AG09319 (cell line): ENCODE measurements around the gene NEK9.

Experiments
- DNase-seq: peaks from one replicate; pipeline ENCODE4 v3.0.0-alpha.2; 2010; ENCODE audit warnings: low read depth; ENCODE audit errors: extremely low read depth
- TF ChIP-seq, protein P1 (sequence below): IDR thresholded peaks from 2 replicates; pipeline ENCODE4 v1.5.1; 2011; ENCODE audit warnings: low read depth, mild to moderate bottlenecking, inconsistent platforms, low read length, moderate library complexity

Gene NEK9

DNA sequence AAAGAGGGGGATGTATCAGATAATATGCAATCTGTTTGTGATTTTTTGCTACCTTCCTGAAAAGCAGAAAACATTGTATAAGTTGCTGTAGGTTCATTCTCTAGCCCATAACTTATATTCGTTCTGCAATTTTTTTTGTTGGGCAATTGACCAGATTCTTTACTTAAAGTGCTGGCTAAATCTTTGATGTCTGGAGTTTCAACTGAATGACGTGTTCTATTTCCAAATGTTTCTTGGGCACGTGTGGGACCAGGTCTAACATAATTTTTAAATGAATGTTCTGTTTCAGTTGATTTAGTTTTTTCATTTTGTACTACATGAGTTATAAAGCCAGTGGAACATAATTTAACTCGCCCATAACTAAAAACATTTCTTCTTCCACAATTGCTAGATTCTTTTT is 79.3 kb downstream of the NEK9 start:
- DNase-seq: no peak
- TF ChIP-seq, protein P1, sequence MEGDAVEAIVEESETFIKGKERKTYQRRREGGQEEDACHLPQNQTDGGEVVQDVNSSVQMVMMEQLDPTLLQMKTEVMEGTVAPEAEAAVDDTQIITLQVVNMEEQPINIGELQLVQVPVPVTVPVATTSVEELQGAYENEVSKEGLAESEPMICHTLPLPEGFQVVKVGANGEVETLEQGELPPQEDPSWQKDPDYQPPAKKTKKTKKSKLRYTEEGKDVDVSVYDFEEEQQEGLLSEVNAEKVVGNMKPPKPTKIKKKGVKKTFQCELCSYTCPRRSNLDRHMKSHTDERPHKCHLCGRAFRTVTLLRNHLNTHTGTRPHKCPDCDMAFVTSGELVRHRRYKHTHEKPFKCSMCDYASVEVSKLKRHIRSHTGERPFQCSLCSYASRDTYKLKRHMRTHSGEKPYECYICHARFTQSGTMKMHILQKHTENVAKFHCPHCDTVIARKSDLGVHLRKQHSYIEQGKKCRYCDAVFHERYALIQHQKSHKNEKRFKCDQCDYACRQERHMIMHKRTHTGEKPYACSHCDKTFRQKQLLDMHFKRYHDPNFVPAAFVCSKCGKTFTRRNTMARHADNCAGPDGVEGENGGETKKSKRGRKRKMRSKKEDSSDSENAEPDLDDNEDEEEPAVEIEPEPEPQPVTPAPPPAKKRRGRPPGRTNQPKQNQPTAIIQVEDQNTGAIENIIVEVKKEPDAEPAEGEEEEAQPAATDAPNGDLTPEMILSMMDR: no peak

DNA sequence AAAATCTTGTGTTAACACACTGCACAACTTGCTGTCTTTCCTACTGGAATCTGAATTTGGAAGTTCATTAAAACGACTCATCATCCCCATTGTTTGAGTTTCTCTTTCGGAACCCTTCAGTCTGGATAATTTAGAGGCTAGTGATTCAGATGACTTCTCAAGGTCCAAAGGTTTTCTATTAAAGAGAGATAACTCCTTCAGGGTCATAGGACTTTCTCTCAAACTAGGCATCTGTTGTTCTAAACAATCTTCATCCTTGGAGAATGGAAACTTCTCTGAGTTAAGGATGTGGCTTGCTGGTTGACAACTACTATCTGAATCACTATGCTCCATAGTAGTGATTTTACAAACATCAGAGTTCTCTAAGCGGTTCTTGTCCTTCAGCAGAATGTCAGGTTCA is 79.9 kb downstream of the NEK9 start:
- TF ChIP-seq, protein P1: no peak
- no peak for DNase-seq

DNA sequence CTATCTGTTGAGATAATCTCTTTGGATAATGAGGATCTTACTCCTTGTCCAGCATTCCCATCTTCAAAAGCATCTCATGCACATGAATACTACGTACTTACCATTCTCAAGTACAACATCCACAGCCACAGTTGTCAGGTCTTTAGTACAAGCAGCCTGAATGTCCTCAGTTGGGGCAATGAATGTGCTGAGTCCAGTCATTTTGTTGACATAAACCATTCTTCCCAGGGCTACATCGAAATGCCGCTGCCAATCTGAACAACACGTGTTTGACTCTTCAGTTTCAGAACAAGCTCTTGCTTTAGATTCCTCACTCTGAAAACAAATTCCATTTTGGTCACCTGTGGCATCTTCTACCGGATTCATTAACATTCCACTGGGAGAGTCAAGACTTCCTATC is 80.6 kb downstream of the NEK9 start:
- TF ChIP-seq, protein P1: no peak
- DNase-seq: no peak

DNA sequence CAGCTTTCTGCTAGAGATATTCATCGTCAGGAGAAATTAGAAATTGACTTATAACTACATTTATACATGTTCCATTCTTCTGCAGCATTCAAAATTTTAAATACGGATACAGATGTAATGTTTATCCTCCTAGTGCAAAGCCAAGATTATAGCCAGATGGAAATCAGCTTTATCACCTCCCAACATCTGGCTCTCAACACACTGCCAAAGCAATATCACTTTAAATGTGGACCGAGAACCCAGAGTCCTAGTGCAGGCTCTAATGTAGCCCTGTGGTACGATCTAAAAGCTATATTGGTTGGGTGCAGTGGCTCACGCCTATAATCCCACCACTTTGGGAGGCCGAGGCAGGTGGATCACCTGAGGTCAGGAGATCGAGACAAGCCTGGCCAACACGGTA is 82.1 kb downstream of the NEK9 start:
- TF ChIP-seq, protein P1: no peak
- no peak for DNase-seq

DNA sequence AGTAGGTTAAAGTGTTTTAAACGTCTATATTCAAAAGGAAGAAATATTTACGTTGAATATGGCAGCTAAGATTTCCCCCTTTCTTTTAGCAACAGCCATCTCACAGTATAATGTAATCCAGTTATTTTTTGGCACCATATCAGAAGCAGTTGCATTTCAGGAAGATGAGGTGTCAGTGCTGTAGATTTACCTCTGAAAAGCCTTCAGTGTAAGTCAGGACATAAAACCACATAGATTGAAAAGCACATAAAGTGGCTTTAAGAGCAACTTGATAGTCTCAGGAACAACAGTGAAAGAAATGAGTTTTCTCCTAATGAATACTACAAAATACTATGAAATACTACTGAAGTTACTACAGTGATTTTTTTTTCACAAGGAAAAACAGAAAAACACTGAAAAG is 82.5 kb downstream of the NEK9 start:
- TF ChIP-seq, protein P1: no peak
- no peak for DNase-seq

DNA sequence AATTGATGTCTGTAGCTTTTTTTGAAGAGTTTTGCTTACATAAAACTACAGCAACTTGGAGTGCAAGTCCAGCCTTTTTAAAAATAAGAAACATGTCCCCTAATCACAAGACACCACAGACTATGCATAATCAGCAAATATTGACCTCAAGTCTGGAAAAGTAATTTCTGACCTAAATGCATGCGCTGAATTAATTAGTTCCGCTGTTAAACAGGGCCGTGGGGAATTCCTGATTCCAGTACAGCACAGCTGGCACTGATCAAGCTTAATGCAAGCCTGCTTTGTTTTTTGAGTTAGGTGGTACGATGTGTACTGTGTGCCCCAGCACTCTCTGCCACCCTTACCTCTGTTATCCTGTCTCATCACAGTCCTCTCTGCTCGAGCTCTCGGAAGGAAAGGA is 84.8 kb downstream of the NEK9 start:
- DNase-seq: no peak
- TF ChIP-seq, protein P1: no peak

DNA sequence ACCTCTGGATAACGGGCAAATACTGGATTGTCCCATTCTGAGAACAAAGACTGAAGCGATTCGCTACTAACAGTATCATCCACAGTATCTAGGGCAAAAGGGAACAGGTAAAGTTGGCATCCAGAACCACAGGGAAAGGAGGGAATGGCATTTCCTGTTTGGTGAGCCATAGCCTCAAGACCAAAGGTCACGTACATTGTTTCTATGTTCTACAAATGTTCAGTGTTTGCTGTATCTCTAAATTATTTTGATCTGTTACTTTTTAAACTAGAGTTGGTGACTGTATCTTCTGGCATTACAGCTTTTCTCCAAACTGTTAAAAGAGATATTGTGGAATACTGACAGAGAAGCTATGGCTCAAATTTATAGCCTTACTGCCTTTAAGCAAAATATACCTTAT is 85.2 kb downstream of the NEK9 start:
- DNase-seq: no peak

More for the DNA sequence above, 85.2 kb downstream of the NEK9 start:
- TF ChIP-seq, protein P1: no peak
